Measurements from ENCODE around the gene ARHGEF4.
"Not testable (repeated sequence)": the region's sequence is repeated elsewhere in the genome, so short reads cannot be mapped to it uniquely, and the experiment has no call there.

Gene ARHGEF4

GRCh38 chr2:131076707-131077106 is 240.0 kb downstream of the ARHGEF4 start:
- DNase-seq (ENCODE audit: extremely low read depth in 1 of 2, low read depth in 1 of 2), result no peak

- DNase-seq (ENCODE audit: extremely low read depth in 1 of 2, low read depth in 1 of 2), result no peak
Observed at GRCh38 chr2:131077182-131077846, 240.6 kb downstream of the ARHGEF4 start.

GRCh38 chr2:131077966-131078365 is 241.3 kb downstream of the ARHGEF4 start:
- DNase-seq (ENCODE audit: extremely low read depth in 1 of 2, low read depth in 1 of 2), result no peak

- DNase-seq (ENCODE audit: extremely low read depth in 1 of 2, low read depth in 1 of 2), result not testable (repeated sequence)
Observed at GRCh38 chr2:131079931-131080330, 243.2 kb downstream of the ARHGEF4 start.

GRCh38 chr2:131081190-131081589 is 244.5 kb downstream of the ARHGEF4 start:
- no peak for DNase-seq (ENCODE audit: extremely low read depth in 1 of 2, low read depth in 1 of 2)

GRCh38 chr2:131085646-131086045 is 248.9 kb downstream of the ARHGEF4 start:
- no peak for DNase-seq (ENCODE audit: extremely low read depth in 1 of 2, low read depth in 1 of 2)

GRCh38 chr2:131092458-131093005 is 255.8 kb downstream of the ARHGEF4 start:
- DNase-seq (ENCODE audit: extremely low read depth in 1 of 2, low read depth in 1 of 2), result no peak

- DNase-seq (ENCODE audit: extremely low read depth in 1 of 2, low read depth in 1 of 2), result peak; percentile 45 to 82
Observed at GRCh38 chr2:131093006-131093695, 256.4 kb downstream of the ARHGEF4 start, which contains the start of gene FAM168B. Gene FAM168B (minus strand): TSS chr2:131093460. CDS start chr2:131082646, 10,814 bp downstream.

GRCh38 chr2:131093696-131094462 is 257.2 kb downstream of the ARHGEF4 start:
- DNase-seq (ENCODE audit: extremely low read depth in 1 of 2, low read depth in 1 of 2), result no peak

- DNase-seq (ENCODE audit: extremely low read depth in 1 of 2, low read depth in 1 of 2), result no peak
Observed at GRCh38 chr2:131094463-131095281, 258.0 kb downstream of the ARHGEF4 start.
